Body of pancreas (tissue), 4 donors: ENCODE results near the gene MAGI1.

Experiments used
- POLR2A ChIP-seq, 3 donors: fragments of 450-650 bp; IDR thresholded peaks; one replicate each; pipeline ENCODE4 v1.6.1; 2016; ENCODE audit warnings: antibody characterized with exemption in 3 of 3, mild to moderate bottlenecking in 2 of 3
- TF ChIP-seq, protein P1 (sequence below), 7 experiments: fragments of 450-650 bp in 4 of 7; fragments of 200-600 bp in 3 of 7; sonication (generic) in 3 of 7; IDR thresholded peaks; one replicate each; pipeline ENCODE4 v1.5.1; 2016 to 2019; ENCODE audit warnings: antibody characterized with exemption in 7 of 7

DNA sequence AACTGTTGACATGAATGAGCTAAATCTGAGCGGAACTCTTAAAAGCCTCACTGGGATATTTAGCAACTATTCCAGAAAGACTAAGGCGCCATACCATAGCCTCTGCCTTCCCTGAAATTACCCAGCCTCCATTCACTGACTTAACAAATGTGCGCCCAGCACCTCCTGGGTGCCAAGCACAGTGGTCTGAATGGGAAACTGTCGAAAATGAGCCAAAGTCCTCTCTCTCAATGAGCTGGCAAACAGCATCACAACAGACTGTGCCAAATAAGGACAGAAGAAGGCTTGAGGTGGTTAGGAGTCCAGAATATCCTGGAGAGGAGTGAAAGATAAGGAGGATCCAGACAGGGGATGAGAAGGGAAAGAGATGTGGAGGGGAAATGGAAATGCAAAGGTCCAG lies 332.4 kb downstream of the MAGI1 start:
- TF ChIP-seq, protein P1, sequence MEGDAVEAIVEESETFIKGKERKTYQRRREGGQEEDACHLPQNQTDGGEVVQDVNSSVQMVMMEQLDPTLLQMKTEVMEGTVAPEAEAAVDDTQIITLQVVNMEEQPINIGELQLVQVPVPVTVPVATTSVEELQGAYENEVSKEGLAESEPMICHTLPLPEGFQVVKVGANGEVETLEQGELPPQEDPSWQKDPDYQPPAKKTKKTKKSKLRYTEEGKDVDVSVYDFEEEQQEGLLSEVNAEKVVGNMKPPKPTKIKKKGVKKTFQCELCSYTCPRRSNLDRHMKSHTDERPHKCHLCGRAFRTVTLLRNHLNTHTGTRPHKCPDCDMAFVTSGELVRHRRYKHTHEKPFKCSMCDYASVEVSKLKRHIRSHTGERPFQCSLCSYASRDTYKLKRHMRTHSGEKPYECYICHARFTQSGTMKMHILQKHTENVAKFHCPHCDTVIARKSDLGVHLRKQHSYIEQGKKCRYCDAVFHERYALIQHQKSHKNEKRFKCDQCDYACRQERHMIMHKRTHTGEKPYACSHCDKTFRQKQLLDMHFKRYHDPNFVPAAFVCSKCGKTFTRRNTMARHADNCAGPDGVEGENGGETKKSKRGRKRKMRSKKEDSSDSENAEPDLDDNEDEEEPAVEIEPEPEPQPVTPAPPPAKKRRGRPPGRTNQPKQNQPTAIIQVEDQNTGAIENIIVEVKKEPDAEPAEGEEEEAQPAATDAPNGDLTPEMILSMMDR (IDR thresholded peaks at IDR 0.05): no peak
- no peak for TF ChIP-seq POLR2A (IDR thresholded peaks at IDR 0.05)
